Measurements from ENCODE around the gene CAPN5. TPM values are rescaled to one million over a fixed set of nuclear protein-coding genes. Genes with fewer than 3 reads are reported as not detected.

The CAPN5 gene
- polyA plus RNA-seq, 2 donors, result 26.6 to 27.8 TPM

DNA sequence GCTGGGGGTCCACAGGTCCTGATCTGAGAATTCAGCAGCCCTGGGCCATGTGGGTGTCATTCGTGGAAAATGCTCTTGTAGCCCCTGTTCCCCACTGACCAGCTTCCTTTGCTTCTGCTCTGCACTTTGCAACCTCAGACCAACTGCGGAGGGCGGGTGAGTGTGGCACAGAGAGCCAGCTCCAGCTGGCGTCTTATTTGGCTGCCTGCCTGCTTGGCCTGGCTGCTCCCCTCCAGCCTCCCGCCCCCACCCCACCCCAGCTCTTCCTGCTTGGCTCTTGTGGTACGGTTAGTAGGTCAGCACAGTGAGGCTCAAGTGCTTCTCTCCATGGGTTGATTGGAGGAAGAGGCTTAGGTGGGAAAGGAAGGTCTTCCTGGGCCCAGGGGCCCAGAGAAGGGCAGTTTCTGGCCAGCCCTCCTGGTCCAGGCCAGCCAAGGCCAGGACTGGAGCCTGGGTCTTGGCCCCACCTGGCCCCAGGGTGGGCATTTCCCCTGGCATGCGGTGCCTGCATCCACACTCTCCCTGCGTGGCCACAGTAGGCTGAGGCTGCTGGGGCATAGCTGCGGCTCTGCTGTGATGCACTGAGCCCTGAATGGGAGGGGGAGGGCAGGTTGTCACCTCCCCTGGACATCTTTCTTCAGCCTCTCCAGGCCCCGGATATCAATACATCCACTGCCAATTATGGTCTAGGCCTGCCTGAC lies 87.8 kb downstream of the CAPN5 start:
- no peaks in the 10 kb centered on the region for H3K36me3 ChIP-seq (ENCODE audit: control insufficient read depth in 2 of 2, insufficient read depth in 2 of 2, low read length in 1 of 2)
- 45 to 61% methylated on average over 10 of the region's 10 CpGs for WGBS, 2 donors

DNA sequence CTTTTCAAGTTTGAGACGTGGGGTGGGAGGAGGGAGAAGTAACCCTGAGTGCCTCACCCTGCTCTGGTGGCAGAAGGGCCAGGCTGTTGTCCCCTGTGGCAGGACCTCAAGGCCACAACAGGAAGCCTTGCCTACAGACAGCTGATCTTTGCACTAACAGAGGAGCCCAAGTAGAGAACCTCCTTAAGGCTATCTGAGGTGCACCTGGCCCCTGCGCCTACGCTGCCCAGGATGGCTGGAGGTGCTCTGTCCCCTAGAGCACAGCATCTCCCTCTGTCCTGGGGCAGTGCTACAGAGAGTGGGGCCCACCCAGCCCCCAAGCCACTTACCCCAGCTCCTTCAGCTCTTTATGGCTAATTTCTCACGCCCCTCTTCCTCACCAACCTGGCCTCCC lies 88.3 kb downstream of the CAPN5 start:
- Histone ChIP-seq H3K4me3 (ENCODE audit: low read depth in 1 of 2, low read length in 2 of 2) (no peak overlapping the region), H3K36me3 (ENCODE audit: control insufficient read depth in 2 of 2, insufficient read depth in 2 of 2, low read length in 1 of 2) (no peaks in the 10 kb centered on the region), H3K27me3 (ENCODE audit: control insufficient read depth in 1 of 2, insufficient read depth in 2 of 2, low read length in 2 of 2) (no peaks in the 10 kb centered on the region), H3K4me1 (ENCODE audit: control insufficient read depth in 2 of 2, insufficient read depth in 2 of 2, low read length in 1 of 2) (peaks cover 0 to 5% of the 10 kb centered on the region in 2 donors), H3K9me3 (ENCODE audit: control insufficient read depth in 2 of 2, insufficient read depth in 1 of 2, low read depth in 1 of 2, low read length in 1 of 2) (no peaks in the 10 kb centered on the region), H3K27ac (ENCODE audit: low read depth in 2 of 2, low read length in 1 of 2) (no peak overlapping the region)
- 95 to 97% methylated on average over 3 of the region's 4 CpGs for WGBS, 2 donors

More for the DNA sequence above, 87.8 kb downstream of the CAPN5 start:
- no peak overlapping the region for H3K4me3 ChIP-seq (ENCODE audit: low read depth in 1 of 2, low read length in 2 of 2)
- no peak overlapping the region for H3K27ac ChIP-seq (ENCODE audit: low read depth in 2 of 2, low read length in 1 of 2)
- H3K27me3 ChIP-seq (ENCODE audit: control insufficient read depth in 1 of 2, insufficient read depth in 2 of 2, low read length in 2 of 2), result no peaks in the 10 kb centered on the region
- peaks cover 0 to 5% of the 10 kb centered on the region in 2 donors for H3K4me1 ChIP-seq (ENCODE audit: control insufficient read depth in 2 of 2, insufficient read depth in 2 of 2, low read length in 1 of 2)
- H3K9me3 ChIP-seq (ENCODE audit: control insufficient read depth in 2 of 2, insufficient read depth in 1 of 2, low read depth in 1 of 2, low read length in 1 of 2), result no peaks in the 10 kb centered on the region

- H3K27me3 ChIP-seq (ENCODE audit: control insufficient read depth in 1 of 2, insufficient read depth in 2 of 2, low read length in 2 of 2), result no peaks in the 10 kb centered on the region
- no peak overlapping the region for H3K27ac ChIP-seq (ENCODE audit: low read depth in 2 of 2, low read length in 1 of 2)
- no peak overlapping the region for H3K4me3 ChIP-seq (ENCODE audit: low read depth in 1 of 2, low read length in 2 of 2)
- H3K36me3 ChIP-seq (ENCODE audit: control insufficient read depth in 2 of 2, insufficient read depth in 2 of 2, low read length in 1 of 2), result no peaks in the 10 kb centered on the region
- H3K9me3 ChIP-seq (ENCODE audit: control insufficient read depth in 2 of 2, insufficient read depth in 1 of 2, low read depth in 1 of 2, low read length in 1 of 2), result no peaks in the 10 kb centered on the region
- H3K4me1 ChIP-seq (ENCODE audit: control insufficient read depth in 2 of 2, insufficient read depth in 2 of 2, low read length in 1 of 2), result peaks cover 0 to 5% of the 10 kb centered on the region in 2 donors
- 90 to 91% methylated on average over 13 of the region's 13 CpGs for WGBS, 2 donors
Measured at GRCh38 chr11:77155556-77156130, 88.9 kb downstream of the CAPN5 start.

- H3K36me3 ChIP-seq (ENCODE audit: control insufficient read depth in 2 of 2, insufficient read depth in 2 of 2, low read length in 1 of 2), result no peaks in the 10 kb centered on the region
- no peaks in the 10 kb centered on the region for H3K9me3 ChIP-seq (ENCODE audit: control insufficient read depth in 2 of 2, insufficient read depth in 1 of 2, low read depth in 1 of 2, low read length in 1 of 2)
- H3K27me3 ChIP-seq (ENCODE audit: control insufficient read depth in 1 of 2, insufficient read depth in 2 of 2, low read length in 2 of 2), result no peaks in the 10 kb centered on the region
- H3K4me3 ChIP-seq (ENCODE audit: low read depth in 1 of 2, low read length in 2 of 2), result no peak overlapping the region
- H3K4me1 ChIP-seq (ENCODE audit: control insufficient read depth in 2 of 2, insufficient read depth in 2 of 2, low read length in 1 of 2), result peaks cover 0 to 5% of the 10 kb centered on the region in 2 donors
- no peak overlapping the region for H3K27ac ChIP-seq (ENCODE audit: low read depth in 2 of 2, low read length in 1 of 2)
- 91 to 95% methylated on average over 26 of the region's 26 CpGs for WGBS, 2 donors
Measured at GRCh38 chr11:77156396-77157195, 89.8 kb downstream of the CAPN5 start.

- Histone ChIP-seq H3K4me3 (ENCODE audit: low read depth in 1 of 2, low read length in 2 of 2) (no peak overlapping the region), H3K9me3 (ENCODE audit: control insufficient read depth in 2 of 2, insufficient read depth in 1 of 2, low read depth in 1 of 2, low read length in 1 of 2) (no peaks in the 10 kb centered on the region), H3K4me1 (ENCODE audit: control insufficient read depth in 2 of 2, insufficient read depth in 2 of 2, low read length in 1 of 2) (peaks cover 0 to 3% of the 10 kb centered on the region in 2 donors), H3K27me3 (ENCODE audit: control insufficient read depth in 1 of 2, insufficient read depth in 2 of 2, low read length in 2 of 2) (no peaks in the 10 kb centered on the region), H3K36me3 (ENCODE audit: control insufficient read depth in 2 of 2, insufficient read depth in 2 of 2, low read length in 1 of 2) (no peaks in the 10 kb centered on the region), H3K27ac (ENCODE audit: low read depth in 2 of 2, low read length in 1 of 2) (no peak overlapping the region)
- 81 to 85% methylated on average over 19 of the region's 19 CpGs for WGBS, 2 donors
Measured at GRCh38 chr11:77158041-77158695, 91.4 kb downstream of the CAPN5 start.

DNA sequence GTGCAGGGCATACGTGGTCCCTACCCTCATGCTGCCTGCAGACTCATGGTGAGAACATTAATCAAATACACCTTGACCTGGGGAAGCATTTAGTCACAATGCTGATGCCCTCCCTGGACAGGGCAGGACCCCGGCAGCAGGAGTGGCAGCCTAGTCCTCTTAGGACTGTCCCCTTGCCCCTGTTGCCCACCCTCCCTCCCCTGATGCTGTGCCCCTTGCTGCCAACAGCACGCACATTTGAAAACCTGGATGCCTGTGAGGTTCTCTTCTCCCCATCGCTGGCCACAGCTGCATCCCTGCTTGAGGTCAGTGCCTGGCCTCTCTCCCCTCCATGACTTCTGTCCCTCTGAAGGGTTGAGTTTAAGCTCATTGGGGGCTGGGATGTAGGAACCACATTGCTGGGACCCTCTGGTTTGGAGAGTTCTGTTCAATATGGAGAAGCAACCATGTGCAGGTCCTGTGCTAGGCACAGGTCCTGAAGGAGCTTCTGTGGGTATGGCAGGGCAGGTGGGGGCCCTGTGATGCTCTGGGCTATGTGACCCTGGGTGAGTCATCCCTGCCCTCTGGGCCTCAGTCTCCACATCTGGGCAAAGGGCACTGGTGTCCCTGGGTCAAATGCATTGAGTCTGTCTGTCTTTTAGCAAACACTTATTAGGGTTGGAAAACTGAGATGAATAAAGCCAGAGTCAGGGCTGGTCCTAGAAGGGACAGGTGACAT lies 92.6 kb downstream of the CAPN5 start:
- Histone ChIP-seq H3K9me3 (ENCODE audit: control insufficient read depth in 2 of 2, insufficient read depth in 1 of 2, low read depth in 1 of 2, low read length in 1 of 2) (no peaks in the 10 kb centered on the region), H3K4me1 (ENCODE audit: control insufficient read depth in 2 of 2, insufficient read depth in 2 of 2, low read length in 1 of 2) (peaks cover 0 to 3% of the 10 kb centered on the region in 2 donors), H3K36me3 (ENCODE audit: control insufficient read depth in 2 of 2, insufficient read depth in 2 of 2, low read length in 1 of 2) (no peaks in the 10 kb centered on the region), H3K27me3 (ENCODE audit: control insufficient read depth in 1 of 2, insufficient read depth in 2 of 2, low read length in 2 of 2) (no peaks in the 10 kb centered on the region), H3K27ac (ENCODE audit: low read depth in 2 of 2, low read length in 1 of 2) (no peak overlapping the region), H3K4me3 (ENCODE audit: low read depth in 1 of 2, low read length in 2 of 2) (no peak overlapping the region)
- 83 to 84% methylated on average over 4 of the region's 4 CpGs for WGBS, 2 donors

- Histone ChIP-seq H3K27me3 (ENCODE audit: control insufficient read depth in 1 of 2, insufficient read depth in 2 of 2, low read length in 2 of 2) (no peaks in the 10 kb centered on the region), H3K4me3 (ENCODE audit: low read depth in 1 of 2, low read length in 2 of 2) (no peak overlapping the region), H3K27ac (ENCODE audit: low read depth in 2 of 2, low read length in 1 of 2) (no peak overlapping the region), H3K36me3 (ENCODE audit: control insufficient read depth in 2 of 2, insufficient read depth in 2 of 2, low read length in 1 of 2) (no peaks in the 10 kb centered on the region), H3K9me3 (ENCODE audit: control insufficient read depth in 2 of 2, insufficient read depth in 1 of 2, low read depth in 1 of 2, low read length in 1 of 2) (no peaks in the 10 kb centered on the region), H3K4me1 (ENCODE audit: control insufficient read depth in 2 of 2, insufficient read depth in 2 of 2, low read length in 1 of 2) (no peaks in the 10 kb centered on the region)
- WGBS, 2 donors, result 92 to 93% methylated on average over 20 of the region's 20 CpGs
Measured at GRCh38 chr11:77159937-77160495, 93.2 kb downstream of the CAPN5 start.

GRCh38 chr11:77163271-77163670 lies 96.5 kb downstream of the CAPN5 start:
- H3K4me3 ChIP-seq (ENCODE audit: low read depth in 1 of 2, low read length in 2 of 2), result no peak overlapping the region
- H3K27ac ChIP-seq (ENCODE audit: low read depth in 2 of 2, low read length in 1 of 2), result no peak overlapping the region
- WGBS, 2 donors, result 78 to 88% methylated on average over 6 of the region's 6 CpGs
- no peaks in the 10 kb centered on the region for H3K36me3 ChIP-seq (ENCODE audit: control insufficient read depth in 2 of 2, insufficient read depth in 2 of 2, low read length in 1 of 2)
- no peaks in the 10 kb centered on the region for H3K9me3 ChIP-seq (ENCODE audit: control insufficient read depth in 2 of 2, insufficient read depth in 1 of 2, low read depth in 1 of 2, low read length in 1 of 2)
- H3K27me3 ChIP-seq (ENCODE audit: control insufficient read depth in 1 of 2, insufficient read depth in 2 of 2, low read length in 2 of 2), result no peaks in the 10 kb centered on the region
- no peaks in the 10 kb centered on the region for H3K4me1 ChIP-seq (ENCODE audit: control insufficient read depth in 2 of 2, insufficient read depth in 2 of 2, low read length in 1 of 2)

- 76 to 93% methylated on average over 4 to 5 of the region's 5 CpGs for WGBS, 2 donors
- H3K4me1 ChIP-seq (ENCODE audit: control insufficient read depth in 2 of 2, insufficient read depth in 2 of 2, low read length in 1 of 2), result no peaks in the 10 kb centered on the region
- H3K36me3 ChIP-seq (ENCODE audit: control insufficient read depth in 2 of 2, insufficient read depth in 2 of 2, low read length in 1 of 2), result no peaks in the 10 kb centered on the region
- H3K27ac ChIP-seq (ENCODE audit: low read depth in 2 of 2, low read length in 1 of 2), result no peak overlapping the region
- no peaks in the 10 kb centered on the region for H3K9me3 ChIP-seq (ENCODE audit: control insufficient read depth in 2 of 2, insufficient read depth in 1 of 2, low read depth in 1 of 2, low read length in 1 of 2)
- H3K4me3 ChIP-seq (ENCODE audit: low read depth in 1 of 2, low read length in 2 of 2), result no peak overlapping the region
- H3K27me3 ChIP-seq (ENCODE audit: control insufficient read depth in 1 of 2, insufficient read depth in 2 of 2, low read length in 2 of 2), result no peaks in the 10 kb centered on the region
Measured at GRCh38 chr11:77165066-77165465, 98.3 kb downstream of the CAPN5 start.
